Amniotic epithelial cell (primary cell): Measurements from ENCODE around the gene IQCF5.
A peak's percentile ranks its signal among the peaks of the same experiment; 100 is the strongest.
"Not testable (repeated sequence)": the region's sequence is repeated elsewhere in the genome, so short reads cannot be mapped to it uniquely, and the experiment has no call there.

Experiments
- DNase-seq: peaks from one replicate; pipeline ENCODE4 v3.0.0-alpha.2; 2010; ENCODE audit warnings: low read depth

The IQCF5 gene

DNA sequence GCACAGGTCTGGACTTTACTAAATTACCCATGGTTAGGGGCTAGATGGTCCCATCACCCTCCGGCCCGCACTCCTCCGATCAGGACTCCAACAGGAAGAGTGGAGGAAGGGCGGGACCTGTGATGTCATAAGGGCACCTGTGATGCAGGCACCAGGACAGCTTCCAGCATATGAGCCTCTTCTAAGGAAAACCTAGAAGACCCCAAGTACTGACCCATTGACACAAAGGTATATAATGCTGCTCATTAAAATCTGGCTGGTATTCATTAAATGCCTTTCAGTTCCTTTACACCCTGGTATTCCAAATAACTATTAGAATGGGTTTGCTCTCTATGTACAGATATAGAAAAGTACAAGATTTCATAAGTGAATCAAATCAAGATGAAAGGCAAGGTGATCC, at the start of gene IQCF5:
IQCF5 (minus strand) TSS at position 101 of the 400 bp plus-strand sequence; CDS start at position 31, 70 bp downstream.
- DNase-seq: no peak

DNA sequence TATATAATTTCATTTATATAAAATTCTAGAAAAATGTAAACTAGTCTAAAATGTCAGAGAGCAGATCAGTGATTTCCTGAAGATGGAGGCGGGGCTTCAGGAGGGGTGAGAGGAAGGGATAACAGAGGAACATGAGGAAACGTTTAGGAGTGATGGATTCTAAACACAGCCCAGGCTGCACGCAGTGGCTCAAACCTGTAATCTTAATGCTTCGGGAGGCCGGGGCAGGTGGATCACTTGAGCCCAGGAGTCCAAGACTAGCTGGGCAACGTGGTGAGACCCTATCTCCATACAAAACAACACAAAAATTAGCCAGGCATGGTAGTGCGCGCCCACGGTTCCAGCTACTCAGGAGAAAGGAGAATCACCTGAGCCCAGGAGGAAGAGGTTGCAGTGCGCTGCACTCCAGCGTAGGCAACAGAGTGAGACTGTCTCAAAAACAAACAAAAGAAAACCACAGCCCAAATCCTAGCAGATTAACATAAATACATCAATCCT, 45.7 kb upstream of the IQCF5 start:
- no peak for DNase-seq

DNA sequence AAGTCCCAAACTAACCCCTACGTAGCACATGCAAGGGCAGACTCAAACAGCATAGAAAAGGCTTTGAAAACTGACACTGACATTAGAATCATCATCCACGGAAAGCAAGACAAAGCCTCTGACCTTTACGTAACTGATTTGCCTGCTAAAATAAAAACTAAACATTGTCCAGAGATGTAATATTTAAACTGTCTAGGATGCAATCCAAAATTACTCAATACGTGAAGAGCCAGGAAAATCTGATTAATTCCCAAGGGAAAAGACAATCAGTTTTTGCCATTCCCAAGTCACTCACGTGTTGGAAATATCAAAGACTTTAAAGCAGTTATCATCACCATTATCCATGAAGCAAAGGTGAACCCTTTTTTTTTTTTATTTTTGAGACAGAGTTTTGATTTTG, 41.0 kb upstream of the IQCF5 start:
- DNase-seq: no peak

DNA sequence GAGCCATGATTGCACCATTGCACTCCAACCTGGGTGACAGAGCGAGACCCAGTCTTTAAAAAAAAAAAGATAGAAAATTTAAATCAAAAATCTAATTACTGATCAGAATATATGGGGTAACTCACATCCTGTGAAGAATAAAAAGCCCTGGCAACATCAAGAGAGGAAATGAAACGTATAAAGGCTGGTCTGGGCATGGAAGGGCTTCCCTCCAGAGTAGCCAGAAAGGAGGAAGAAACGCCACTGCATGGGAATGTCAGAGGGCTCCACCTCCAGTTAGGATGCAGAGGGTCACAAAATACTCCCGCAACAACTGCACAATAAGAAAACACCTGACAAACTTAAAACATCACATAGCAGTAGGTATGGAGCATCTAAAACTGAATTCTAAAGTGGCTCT, 32.6 kb upstream of the IQCF5 start:
- DNase-seq: no peak

DNA sequence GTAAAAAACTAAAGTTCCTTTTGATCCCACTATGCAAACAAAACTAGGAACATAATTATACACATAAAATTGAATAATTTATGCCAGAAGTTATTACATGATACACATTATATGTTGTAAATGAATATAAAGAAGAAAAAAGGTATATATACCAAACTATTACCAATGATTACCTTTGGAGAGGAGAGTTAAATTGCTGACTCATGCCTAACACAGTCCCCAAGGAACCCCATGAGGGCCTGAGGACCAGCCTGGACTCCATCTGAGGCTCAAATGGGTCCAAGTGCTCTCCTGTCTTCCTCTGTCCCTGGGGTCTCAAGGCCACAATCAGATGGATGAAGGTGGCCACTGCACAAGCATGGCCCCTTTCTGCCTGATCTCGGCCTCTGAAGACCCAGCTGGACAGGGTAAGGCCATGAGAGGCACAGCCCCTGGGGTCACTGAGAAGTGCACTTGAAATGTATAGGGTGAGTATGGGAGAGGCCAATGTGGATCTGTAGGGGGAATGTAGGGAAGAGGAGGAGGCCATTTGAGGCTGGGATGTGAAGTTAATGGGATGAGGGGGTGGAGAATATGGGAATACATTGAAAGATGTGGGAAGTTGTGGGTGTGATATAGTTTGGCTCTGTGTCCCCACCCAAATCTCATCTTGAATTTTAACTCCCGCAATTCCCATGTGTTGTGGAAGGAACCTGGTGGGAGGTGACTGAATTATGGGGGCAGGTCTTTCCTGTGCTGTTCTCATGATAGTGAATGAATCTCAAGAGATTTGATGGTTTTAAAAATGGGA, 28.8 kb upstream of the IQCF5 start:
- no peak for DNase-seq

- not testable (repeated sequence) for DNase-seq
These were observed 27.0 kb upstream of the IQCF5 start for GRCh38 chr3:51902361-51902760.

- DNase-seq: not testable (repeated sequence)
These were observed 24.6 kb upstream of the IQCF5 start for GRCh38 chr3:51900043-51900442.

DNA sequence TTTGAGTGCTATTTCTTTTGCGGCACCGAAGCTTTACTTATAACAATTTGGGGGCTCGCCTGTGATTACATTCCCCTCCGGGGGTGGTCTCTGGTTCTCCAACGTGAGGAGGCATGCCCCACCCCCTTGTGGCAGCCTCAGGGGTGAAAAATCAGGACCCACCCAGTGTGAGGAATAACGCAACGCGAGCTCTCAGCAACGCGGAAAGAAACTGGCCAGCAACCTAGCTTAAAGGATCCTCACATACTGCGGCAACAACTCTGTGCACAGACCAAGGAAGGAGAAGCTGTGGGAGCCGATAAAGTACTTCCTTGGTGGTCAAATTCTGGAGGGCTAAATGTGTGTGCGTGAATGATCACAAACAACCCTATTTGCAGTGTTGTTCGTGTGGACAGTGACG, 22.0 kb upstream of the IQCF5 start:
- no peak for DNase-seq

GRCh38 chr3:51896607-51897305, 21.4 kb upstream of the IQCF5 start:
- DNase-seq: peak; percentile 4

- no peak for DNase-seq
These were observed 19.5 kb upstream of the IQCF5 start for GRCh38 chr3:51894939-51895338.

DNA sequence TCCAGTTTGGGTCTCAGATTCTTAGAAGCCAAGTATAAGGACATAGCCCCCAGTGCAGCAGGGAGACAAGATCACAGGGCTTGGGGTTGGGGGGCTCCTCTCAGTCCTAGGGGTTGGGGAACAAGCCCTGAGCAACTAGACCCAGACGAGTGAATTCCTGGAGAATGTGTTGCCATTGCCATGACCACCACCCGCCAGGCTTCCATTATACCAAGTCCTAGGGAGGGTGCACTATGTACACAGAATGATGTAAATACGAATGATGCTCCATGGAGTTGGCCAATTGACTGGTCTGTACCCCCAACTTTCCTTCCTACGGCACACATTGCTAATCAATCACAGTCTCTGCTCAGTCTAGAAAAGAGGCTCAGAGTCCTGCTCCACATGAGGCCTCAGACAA, 19.0 kb upstream of the IQCF5 start:
- DNase-seq: no peak

- DNase-seq: no peak
These were observed 16.0 kb upstream of the IQCF5 start for GRCh38 chr3:51891242-51892039.

DNA sequence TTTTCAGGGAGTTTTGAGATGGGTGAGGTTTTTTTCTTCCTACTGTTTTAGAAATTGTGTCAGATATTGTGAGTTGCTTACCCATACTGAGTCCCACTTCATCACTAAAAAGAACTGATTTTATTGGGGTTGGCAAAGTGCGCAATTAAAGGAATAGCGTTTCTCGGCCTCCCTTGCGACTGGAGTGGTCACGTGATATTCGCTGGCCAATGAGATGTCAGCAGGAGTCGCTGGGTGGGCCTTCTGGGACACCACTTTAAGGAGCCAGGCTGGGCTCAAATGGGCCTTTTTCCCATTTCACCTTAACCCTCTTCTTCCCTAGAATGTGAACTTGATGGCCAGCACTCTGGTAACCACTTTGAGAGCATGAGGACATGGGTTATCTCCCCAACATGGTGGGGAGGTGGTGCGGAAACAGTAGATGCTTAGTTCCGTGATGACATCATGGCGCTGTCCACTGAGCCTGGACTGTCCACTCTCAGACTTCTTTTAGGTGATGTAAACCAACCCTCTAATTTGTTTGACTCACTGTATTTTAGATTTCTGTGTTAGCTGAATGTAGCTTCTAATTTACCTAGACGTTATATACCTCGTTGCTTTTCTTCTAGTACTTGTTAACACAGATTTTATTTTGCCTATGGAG, 13.2 kb upstream of the IQCF5 start:
- no peak for DNase-seq

GRCh38 chr3:51887620-51888019, 12.2 kb upstream of the IQCF5 start:
- DNase-seq: no peak

DNA sequence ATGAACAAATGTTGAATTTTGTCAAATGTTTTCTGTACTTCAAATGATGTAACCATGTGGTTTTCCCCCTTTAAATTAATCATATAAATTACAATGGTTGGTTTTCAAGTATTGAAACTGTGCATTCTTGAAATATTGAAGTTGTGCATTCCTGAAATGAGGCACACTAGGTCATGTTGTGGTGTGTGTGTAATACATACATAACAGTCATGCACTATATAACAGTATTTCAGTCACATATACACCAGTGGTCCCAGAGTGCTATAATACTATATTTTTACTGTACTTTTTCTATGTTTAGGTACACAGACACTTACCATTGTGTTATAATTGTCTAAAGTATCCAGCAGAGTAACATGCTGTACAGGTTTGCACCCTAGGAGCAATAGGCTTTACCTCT, 11.0 kb upstream of the IQCF5 start:
- DNase-seq: no peak

DNA sequence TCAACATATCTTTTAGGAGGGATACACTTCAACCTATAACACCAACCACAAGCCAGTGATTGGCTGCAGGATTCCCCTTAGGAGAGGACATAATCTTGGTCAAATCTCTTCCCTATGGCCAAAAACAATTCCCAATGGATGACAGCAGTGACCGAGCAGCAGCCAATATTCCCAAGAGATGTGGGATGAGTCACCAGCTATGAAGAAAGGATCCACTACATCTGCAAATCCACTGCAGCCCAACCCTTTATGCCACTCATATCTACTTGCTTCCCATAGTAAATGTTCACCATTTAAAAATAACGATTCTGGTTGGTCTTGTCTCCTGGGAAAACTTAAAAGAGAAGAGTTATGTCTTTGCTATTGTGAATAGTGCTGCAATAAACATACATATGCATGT, 4.5 kb upstream of the IQCF5 start:
- no peak for DNase-seq

DNA sequence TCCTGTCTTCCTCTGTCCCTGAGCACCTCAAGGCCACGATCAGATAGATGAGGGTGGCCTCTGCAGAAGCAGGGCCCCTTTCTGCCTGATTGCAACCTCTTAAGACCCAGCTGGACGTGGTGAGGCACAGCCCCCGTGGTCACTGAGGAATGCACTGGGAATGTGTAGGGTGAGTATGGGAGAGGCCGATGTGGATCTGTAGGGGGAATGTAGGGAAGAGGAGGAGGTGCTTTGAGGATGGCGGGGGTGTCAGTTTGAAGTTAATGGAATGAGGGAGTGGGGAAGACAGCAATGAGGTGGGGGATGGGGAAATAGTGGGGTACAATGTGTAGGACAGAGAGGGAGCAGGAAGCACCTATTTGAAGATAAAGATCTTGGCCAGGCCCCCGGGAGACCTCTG, 785 bp upstream of the IQCF5 start:
- DNase-seq: no peak

DNA sequence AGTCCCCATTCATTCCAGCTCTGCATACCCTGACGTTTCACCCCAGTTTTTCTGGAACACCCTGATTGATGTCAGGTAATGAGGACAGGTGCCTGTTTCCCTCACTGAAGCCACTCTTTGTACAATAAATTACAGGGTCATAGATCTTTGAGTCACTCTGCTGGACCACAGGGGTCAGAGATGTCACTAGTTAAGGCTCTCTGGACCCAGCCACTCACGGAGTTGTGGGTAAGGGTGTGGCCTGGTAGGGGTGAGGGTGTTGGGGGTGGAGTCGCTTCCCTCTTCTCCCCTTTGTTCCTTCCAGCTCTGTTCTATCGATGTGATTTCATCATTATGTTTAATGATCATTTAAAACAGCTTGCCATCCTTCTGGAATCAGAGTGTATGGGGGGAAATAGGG, 512 bp downstream of the IQCF5 start:
- no peak for DNase-seq

GRCh38 chr3:51874411-51874810, 990 bp downstream of the IQCF5 start:
- DNase-seq: no peak

DNA sequence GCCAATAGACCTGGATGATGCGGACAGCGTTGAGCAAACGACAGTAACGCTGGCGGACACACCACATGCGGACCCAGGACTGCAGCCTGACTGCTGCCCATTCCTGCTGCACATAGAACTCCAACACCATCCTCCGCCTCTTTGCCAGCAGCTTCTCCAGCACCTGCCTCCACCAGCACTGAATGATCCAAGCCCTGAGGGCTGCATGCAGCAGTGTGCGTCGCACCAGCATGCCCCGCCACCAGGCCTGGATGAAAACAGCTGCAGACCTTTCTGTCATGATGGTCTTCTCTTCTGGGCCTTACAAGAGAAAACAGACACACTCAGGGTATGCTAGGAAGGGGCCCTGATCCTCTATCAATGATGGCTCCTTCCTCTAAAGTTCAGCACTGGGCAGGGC, 1.5 kb downstream of the IQCF5 start:
- DNase-seq: no peak

DNA sequence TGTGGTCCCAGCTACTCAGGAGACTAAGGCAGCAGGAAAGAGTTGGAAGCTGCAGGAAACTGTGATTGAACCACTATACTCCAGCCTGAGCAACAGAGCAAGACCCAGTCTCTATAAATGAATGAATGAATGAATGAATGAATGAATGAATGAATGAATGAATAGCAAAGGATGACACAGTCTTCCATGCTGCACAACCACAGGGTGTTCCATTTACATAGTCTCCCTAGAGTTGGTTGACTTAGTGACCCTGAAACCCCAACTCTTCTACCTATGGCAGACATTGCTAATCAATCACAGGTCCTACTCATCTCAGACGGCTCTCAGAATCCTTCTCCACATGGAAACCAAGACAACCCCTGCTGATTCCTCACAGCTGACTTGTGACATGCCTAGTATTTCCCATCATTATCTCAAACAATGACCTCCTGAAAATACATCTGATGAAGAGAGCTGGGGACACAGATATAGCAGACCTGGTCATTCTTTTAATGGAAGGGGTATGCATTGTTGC, 2.1 kb downstream of the IQCF5 start:
- no peak for DNase-seq

- peak; percentile 9 for DNase-seq
These were observed 6.1 kb downstream of the IQCF5 start for GRCh38 chr3:51869304-51869703.
